ENCODE measurements around the gene SREBF1.

Gene SREBF1

GRCh38 chr17:17836818-17837379 is at the start of gene SREBF1:
Gene SREBF1 (minus strand): TSS chr17:17836986. CDS start chr17:17836817, 169 bp downstream.
- Histone ChIP-seq H3K4me1 (ENCODE audit: control insufficient read depth in 1 of 2, insufficient read depth in 2 of 2, low read length in 2 of 2) (peaks cover 38 to 63% of the 10 kb centered on the region in 2 donors), H3K36me3 (ENCODE audit: control insufficient read depth in 1 of 2, insufficient read depth in 2 of 2, low read length in 2 of 2) (peaks cover 0 to 10% of the 10 kb centered on the region in 2 donors)

GRCh38 chr17:17886226-17886625 is 49.4 kb upstream of the SREBF1 start:
- Histone ChIP-seq H3K4me1 (ENCODE audit: control insufficient read depth in 1 of 2, insufficient read depth in 2 of 2, low read length in 2 of 2) (peaks cover 0 to 8% of the 10 kb centered on the region in 2 donors), H3K27ac (ENCODE audit: low read length) (no peak overlapping the region), H3K9me3 (ENCODE audit: control insufficient read depth in 1 of 2, low read length in 2 of 2) (no peaks in the 10 kb centered on the region), H3K4me3 (ENCODE audit: low read depth in 1 of 2, low read length in 2 of 2) (no peak overlapping the region), H3K27me3 (ENCODE audit: low read depth, low read length) (no peaks in the 10 kb centered on the region), H3K36me3 (ENCODE audit: control insufficient read depth in 1 of 2, insufficient read depth in 2 of 2, low read length in 2 of 2) (peaks cover 16 to 23% of the 10 kb centered on the region in 2 donors)

More at GRCh38 chr17:17836818-17837379, at the start of gene SREBF1:
- Histone ChIP-seq H3K27me3 (ENCODE audit: low read depth, low read length) (no peaks in the 10 kb centered on the region), H3K9me3 (ENCODE audit: control insufficient read depth in 1 of 2, low read length in 2 of 2) (no peaks in the 10 kb centered on the region), H3K4me3 (ENCODE audit: low read depth in 1 of 2, low read length in 2 of 2) (peak within 1 kb of the TSS; percentile 63 to 80), H3K27ac (ENCODE audit: low read length) (peak within 1 kb of the TSS; percentile 85)

- Histone ChIP-seq H3K4me3 (ENCODE audit: low read depth in 1 of 2, low read length in 2 of 2) (no peak overlapping the region), H3K27me3 (ENCODE audit: low read depth, low read length) (no peaks in the 10 kb centered on the region), H3K9me3 (ENCODE audit: control insufficient read depth in 1 of 2, low read length in 2 of 2) (no peaks in the 10 kb centered on the region), H3K36me3 (ENCODE audit: control insufficient read depth in 1 of 2, insufficient read depth in 2 of 2, low read length in 2 of 2) (peaks cover 20 to 31% of the 10 kb centered on the region in 2 donors), H3K27ac (ENCODE audit: low read length) (no peak overlapping the region), H3K4me1 (ENCODE audit: control insufficient read depth in 1 of 2, insufficient read depth in 2 of 2, low read length in 2 of 2) (peaks cover 0 to 16% of the 10 kb centered on the region in 2 donors)
Observed at GRCh38 chr17:17884391-17885357, 47.9 kb upstream of the SREBF1 start.

GRCh38 chr17:17883801-17884200 is 47.0 kb upstream of the SREBF1 start:
- H3K36me3 ChIP-seq (ENCODE audit: control insufficient read depth in 1 of 2, insufficient read depth in 2 of 2, low read length in 2 of 2): peaks cover 20 to 37% of the 10 kb centered on the region in 2 donors
- H3K4me3 ChIP-seq (ENCODE audit: low read depth in 1 of 2, low read length in 2 of 2): no peak overlapping the region
- H3K9me3 ChIP-seq (ENCODE audit: control insufficient read depth in 1 of 2, low read length in 2 of 2): no peaks in the 10 kb centered on the region
- no peaks in the 10 kb centered on the region for H3K27me3 ChIP-seq (ENCODE audit: low read depth, low read length)
- peaks cover 1 to 23% of the 10 kb centered on the region in 2 donors for H3K4me1 ChIP-seq (ENCODE audit: control insufficient read depth in 1 of 2, insufficient read depth in 2 of 2, low read length in 2 of 2)
- H3K27ac ChIP-seq (ENCODE audit: low read length): no peak overlapping the region

GRCh38 chr17:17882082-17882581 is 45.3 kb upstream of the SREBF1 start:
- no peaks in the 10 kb centered on the region for H3K27me3 ChIP-seq (ENCODE audit: low read depth, low read length)
- no peaks in the 10 kb centered on the region for H3K9me3 ChIP-seq (ENCODE audit: control insufficient read depth in 1 of 2, low read length in 2 of 2)
- H3K36me3 ChIP-seq (ENCODE audit: control insufficient read depth in 1 of 2, insufficient read depth in 2 of 2, low read length in 2 of 2): peaks cover 24 to 43% of the 10 kb centered on the region in 2 donors
- H3K4me1 ChIP-seq (ENCODE audit: control insufficient read depth in 1 of 2, insufficient read depth in 2 of 2, low read length in 2 of 2): peaks cover 15 to 37% of the 10 kb centered on the region in 2 donors
- H3K4me3 ChIP-seq (ENCODE audit: low read depth in 1 of 2, low read length in 2 of 2): no peak overlapping the region
- H3K27ac ChIP-seq (ENCODE audit: low read length): no peak overlapping the region

- Histone ChIP-seq H3K4me1 (ENCODE audit: control insufficient read depth in 1 of 2, insufficient read depth in 2 of 2, low read length in 2 of 2) (peaks cover 30 to 43% of the 10 kb centered on the region in 2 donors), H3K36me3 (ENCODE audit: control insufficient read depth in 1 of 2, insufficient read depth in 2 of 2, low read length in 2 of 2) (peaks cover 24 to 43% of the 10 kb centered on the region in 2 donors), H3K27me3 (ENCODE audit: low read depth, low read length) (no peaks in the 10 kb centered on the region), H3K4me3 (ENCODE audit: low read depth in 1 of 2, low read length in 2 of 2) (no peak overlapping the region), H3K27ac (ENCODE audit: low read length) (no peak overlapping the region), H3K9me3 (ENCODE audit: control insufficient read depth in 1 of 2, low read length in 2 of 2) (no peaks in the 10 kb centered on the region)
Observed at GRCh38 chr17:17880577-17881196, 43.9 kb upstream of the SREBF1 start.

- peak overlapping the region; percentile 64 for H3K27ac ChIP-seq (ENCODE audit: low read length)
- H3K4me3 ChIP-seq (ENCODE audit: low read depth in 1 of 2, low read length in 2 of 2): peak overlapping the region in 1 of 2 donors; percentile 39
- peaks cover 32 to 58% of the 10 kb centered on the region in 2 donors for H3K4me1 ChIP-seq (ENCODE audit: control insufficient read depth in 1 of 2, insufficient read depth in 2 of 2, low read length in 2 of 2)
- H3K9me3 ChIP-seq (ENCODE audit: control insufficient read depth in 1 of 2, low read length in 2 of 2): no peaks in the 10 kb centered on the region
- peaks cover 12 to 26% of the 10 kb centered on the region in 2 donors for H3K36me3 ChIP-seq (ENCODE audit: control insufficient read depth in 1 of 2, insufficient read depth in 2 of 2, low read length in 2 of 2)
- no peaks in the 10 kb centered on the region for H3K27me3 ChIP-seq (ENCODE audit: low read depth, low read length)
Observed at GRCh38 chr17:17877529-17878358, 41.0 kb upstream of the SREBF1 start.

GRCh38 chr17:17876959-17877528 is 40.3 kb upstream of the SREBF1 start:
- Histone ChIP-seq H3K27me3 (ENCODE audit: low read depth, low read length) (no peaks in the 10 kb centered on the region), H3K4me3 (ENCODE audit: low read depth in 1 of 2, low read length in 2 of 2) (peak overlapping the region in 1 of 2 donors; percentile 39), H3K27ac (ENCODE audit: low read length) (peak overlapping the region; percentile 64), H3K4me1 (ENCODE audit: control insufficient read depth in 1 of 2, insufficient read depth in 2 of 2, low read length in 2 of 2) (peaks cover 32 to 62% of the 10 kb centered on the region in 2 donors), H3K9me3 (ENCODE audit: control insufficient read depth in 1 of 2, low read length in 2 of 2) (no peaks in the 10 kb centered on the region), H3K36me3 (ENCODE audit: control insufficient read depth in 1 of 2, insufficient read depth in 2 of 2, low read length in 2 of 2) (peaks cover 12 to 20% of the 10 kb centered on the region in 2 donors)

GRCh38 chr17:17874478-17874877 is 37.7 kb upstream of the SREBF1 start:
- Histone ChIP-seq H3K36me3 (ENCODE audit: control insufficient read depth in 1 of 2, insufficient read depth in 2 of 2, low read length in 2 of 2) (peaks cover 7 to 10% of the 10 kb centered on the region in 2 donors), H3K4me1 (ENCODE audit: control insufficient read depth in 1 of 2, insufficient read depth in 2 of 2, low read length in 2 of 2) (peaks cover 32 to 57% of the 10 kb centered on the region in 2 donors), H3K27ac (ENCODE audit: low read length) (no peak overlapping the region)

GRCh38 chr17:17873450-17873991 is 36.7 kb upstream of the SREBF1 start:
- H3K4me1 ChIP-seq (ENCODE audit: control insufficient read depth in 1 of 2, insufficient read depth in 2 of 2, low read length in 2 of 2): peaks cover 30 to 57% of the 10 kb centered on the region in 2 donors

More at GRCh38 chr17:17874478-17874877, 37.7 kb upstream of the SREBF1 start:
- no peak overlapping the region for H3K4me3 ChIP-seq (ENCODE audit: low read depth in 1 of 2, low read length in 2 of 2)
- no peaks in the 10 kb centered on the region for H3K9me3 ChIP-seq (ENCODE audit: control insufficient read depth in 1 of 2, low read length in 2 of 2)
- H3K27me3 ChIP-seq (ENCODE audit: low read depth, low read length): no peaks in the 10 kb centered on the region

More at GRCh38 chr17:17873450-17873991, 36.7 kb upstream of the SREBF1 start:
- H3K27ac ChIP-seq (ENCODE audit: low read length): no peak overlapping the region
- H3K9me3 ChIP-seq (ENCODE audit: control insufficient read depth in 1 of 2, low read length in 2 of 2): no peaks in the 10 kb centered on the region
- H3K36me3 ChIP-seq (ENCODE audit: control insufficient read depth in 1 of 2, insufficient read depth in 2 of 2, low read length in 2 of 2): peaks cover 3 to 6% of the 10 kb centered on the region in 2 donors
- no peaks in the 10 kb centered on the region for H3K27me3 ChIP-seq (ENCODE audit: low read depth, low read length)
- no peak overlapping the region for H3K4me3 ChIP-seq (ENCODE audit: low read depth in 1 of 2, low read length in 2 of 2)
